GM04503 (cell line): ENCODE measurements around the gene EIF3D.

Experiments used
- DNase-seq: peaks from one replicate; pipeline ENCODE4 v3.0.0-alpha.2; 2012; ENCODE audit warnings: low read depth

Gene EIF3D

GRCh38 chr22:36506637-36507517 is 22.1 kb downstream of the EIF3D start, which contains the start of gene FOXRED2:
Gene FOXRED2, minus strand, starts transcription at chr22:36507040. Its CDS starts 618 bp downstream, at chr22:36506422.
- DNase-seq = no peak

- DNase-seq = no peak
Observed at GRCh38 chr22:36505998-36506635, 22.8 kb downstream of the EIF3D start.

- DNase-seq = no peak
Observed at GRCh38 chr22:36497910-36498665, 30.9 kb downstream of the EIF3D start.

- no peak for DNase-seq
Observed at GRCh38 chr22:36493690-36494110, 35.3 kb downstream of the EIF3D start.

GRCh38 chr22:36492109-36492508 is 36.9 kb downstream of the EIF3D start:
- DNase-seq = no peak

- no peak for DNase-seq
Observed at GRCh38 chr22:36491155-36491554, 37.8 kb downstream of the EIF3D start.

GRCh38 chr22:36486619-36487384 is 42.2 kb downstream of the EIF3D start:
- DNase-seq = no peak

GRCh38 chr22:36481393-36482168 is 47.4 kb downstream of the EIF3D start, which contains the start of gene TXN2:
Gene TXN2, minus strand, starts transcription at chr22:36481640. Its CDS starts 803 bp downstream, at chr22:36480837.
- peak; percentile 68 for DNase-seq

GRCh38 chr22:36480941-36481392 is 48.0 kb downstream of the EIF3D start:
- DNase-seq = no peak

- no peak for DNase-seq
Observed at GRCh38 chr22:36478966-36479365, 50.0 kb downstream of the EIF3D start.

- no peak for DNase-seq
Observed at GRCh38 chr22:36475341-36475740, 53.6 kb downstream of the EIF3D start.

GRCh38 chr22:36472689-36473088 is 56.3 kb downstream of the EIF3D start:
- DNase-seq = no peak

GRCh38 chr22:36471341-36471821 is 57.6 kb downstream of the EIF3D start:
- DNase-seq = no peak

GRCh38 chr22:36470994-36471331 is 58.0 kb downstream of the EIF3D start:
- DNase-seq = no peak

- no peak for DNase-seq
Observed at GRCh38 chr22:36470162-36470993, 58.6 kb downstream of the EIF3D start.

GRCh38 chr22:36469094-36469710 is 59.8 kb downstream of the EIF3D start:
- DNase-seq = no peak

- DNase-seq = peak; percentile 80
Observed at GRCh38 chr22:36467946-36468345, 61.0 kb downstream of the EIF3D start.

GRCh38 chr22:36467042-36467810 is 61.7 kb downstream of the EIF3D start:
- no peak for DNase-seq

- DNase-seq = no peak
Observed at GRCh38 chr22:36466258-36466657, 62.7 kb downstream of the EIF3D start.
